M059J (cell line): ENCODE data around the gene THBD. TPM values are rescaled to one million over a fixed set of nuclear protein-coding genes. Genes with fewer than 3 reads are reported as not detected.
A peak's percentile ranks its signal among the peaks of the same experiment; 100 is the strongest.

Source experiments
- DNase-seq: peaks from one replicate; pipeline ENCODE4 v3.0.0-alpha.2; 2012; ENCODE audit warnings: low read depth
- total RNA-seq: library from RNA; depleted of rRNA; stranded (reverse); fragments of >200 nt; shearing (Covaris generic); gene quantifications from 2 replicates; pipeline ENCODE4 v1.2.3, GENCODE V29; 2014

The THBD gene
- total RNA-seq, 1 experiment from 2014 or later = 45.2 TPM

DNA sequence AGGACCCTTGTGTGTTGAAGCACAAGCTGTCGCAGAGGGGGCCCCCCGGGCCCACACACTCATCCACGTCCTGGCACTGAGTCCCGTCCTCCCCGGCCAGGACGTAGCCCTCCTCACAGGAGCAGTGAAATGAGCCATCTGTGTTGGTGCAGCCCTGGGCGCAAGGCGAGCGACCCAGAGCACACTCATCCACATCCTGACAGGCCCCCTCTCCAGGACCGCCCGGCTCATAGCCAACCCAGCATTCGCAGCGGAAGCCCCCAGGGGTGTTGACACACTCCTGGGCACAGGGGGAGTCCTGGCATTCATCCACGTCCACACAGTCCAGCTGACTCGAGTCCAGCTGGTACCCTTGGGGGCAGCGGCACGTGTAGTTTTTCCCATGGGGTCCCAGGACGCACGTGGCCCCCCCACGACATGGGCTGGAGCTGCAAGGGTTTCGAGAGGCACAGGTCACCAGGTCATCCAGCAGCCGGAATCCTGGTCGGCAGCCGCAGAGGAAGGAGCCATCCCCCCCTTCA, 35.4 kb upstream of the THBD start:
- DNase-seq = no peak

DNA sequence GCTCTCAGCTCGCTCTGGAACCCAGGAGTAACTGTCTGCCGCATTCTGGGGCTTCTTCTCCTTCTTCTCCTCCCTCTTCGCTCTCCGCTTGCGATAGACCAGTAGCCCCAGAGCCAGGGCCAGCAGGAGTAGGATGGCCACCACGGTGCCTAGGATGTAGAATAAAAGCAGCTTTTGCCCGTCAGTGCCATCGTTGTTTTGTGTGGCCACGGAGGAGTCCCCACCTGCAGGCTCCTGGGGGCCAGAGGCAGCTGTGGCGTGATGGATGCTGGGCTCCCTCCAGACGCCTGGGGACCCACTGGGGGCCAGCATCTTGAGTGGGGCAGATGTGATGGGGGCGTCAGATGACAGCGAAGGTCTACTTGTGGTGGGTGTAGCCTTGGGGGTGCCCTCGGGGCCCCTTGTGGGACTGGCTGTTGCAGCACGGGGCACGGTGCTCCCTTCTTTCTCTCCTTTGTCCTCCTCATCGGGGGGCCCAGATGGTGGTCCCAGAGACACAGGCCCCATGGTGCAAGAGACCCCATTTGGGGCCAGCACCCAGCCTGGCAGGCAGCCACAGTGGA, 34.9 kb upstream of the THBD start:
- no peak for DNase-seq

DNA sequence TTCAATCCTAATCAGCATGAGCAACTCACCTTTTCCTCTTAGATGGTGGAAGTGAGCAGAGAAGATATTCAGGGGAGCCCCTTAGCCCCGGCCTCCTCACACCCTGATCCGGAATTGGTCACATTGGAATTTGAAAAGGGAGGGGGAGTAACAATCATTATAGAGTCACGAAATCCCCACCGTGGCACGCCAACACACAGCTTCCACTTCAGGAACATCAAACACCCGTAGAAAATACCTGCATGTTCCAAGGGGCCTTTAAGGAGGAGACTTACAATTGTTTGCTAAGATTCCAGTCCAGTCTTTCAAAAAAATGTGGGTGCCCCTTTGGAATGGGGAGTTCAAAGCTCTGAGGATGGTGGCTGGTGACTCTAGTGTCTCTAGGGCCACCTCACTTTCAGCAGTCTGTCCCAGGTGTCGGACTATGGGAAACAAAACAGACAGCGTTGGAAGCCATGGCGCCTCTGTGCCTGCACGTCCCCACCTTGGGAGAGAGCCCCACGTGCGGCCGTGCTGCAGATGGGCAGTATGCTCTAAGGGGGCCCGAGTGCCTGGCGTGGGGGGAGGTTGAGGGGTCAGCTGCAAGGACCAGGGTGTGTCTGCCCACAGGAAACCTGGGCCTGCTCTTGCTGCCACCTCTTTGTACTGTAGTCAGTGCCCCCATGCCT, 34.2 kb upstream of the THBD start:
- DNase-seq = no peak

DNA sequence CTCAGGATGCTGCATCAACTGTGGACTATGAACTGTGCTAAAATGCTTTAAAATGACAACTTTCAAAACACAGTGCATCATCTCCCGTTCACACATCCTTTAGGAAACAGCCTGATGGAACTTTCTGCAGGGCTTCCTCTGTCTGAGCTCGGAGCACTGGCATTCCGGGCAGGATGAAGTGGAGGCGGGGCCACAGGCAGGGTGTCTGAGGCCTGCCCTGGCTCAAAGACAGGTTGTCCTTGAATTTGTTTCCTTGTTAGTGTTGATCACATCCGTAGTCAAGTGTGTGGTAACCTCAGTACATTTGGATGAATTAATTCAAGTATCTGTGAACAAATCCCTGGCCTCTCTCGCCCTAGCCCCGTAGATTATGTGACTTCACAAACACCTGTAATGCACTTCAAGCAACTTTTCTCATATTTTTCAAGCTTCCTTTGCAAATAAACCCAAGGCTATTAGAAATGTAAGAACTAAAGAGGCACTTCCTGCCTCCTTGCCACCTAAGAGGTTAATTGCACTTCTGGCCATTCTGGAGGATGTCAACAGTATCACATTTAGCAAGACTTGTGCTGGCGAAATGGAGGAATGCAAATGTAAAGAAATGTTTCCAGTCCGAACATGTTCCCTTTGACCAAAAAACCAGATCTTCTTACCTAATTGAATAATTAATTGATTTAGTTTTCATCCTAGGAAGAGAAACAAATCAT, 33.5 kb upstream of the THBD start:
- DNase-seq = peak; percentile 23

DNA sequence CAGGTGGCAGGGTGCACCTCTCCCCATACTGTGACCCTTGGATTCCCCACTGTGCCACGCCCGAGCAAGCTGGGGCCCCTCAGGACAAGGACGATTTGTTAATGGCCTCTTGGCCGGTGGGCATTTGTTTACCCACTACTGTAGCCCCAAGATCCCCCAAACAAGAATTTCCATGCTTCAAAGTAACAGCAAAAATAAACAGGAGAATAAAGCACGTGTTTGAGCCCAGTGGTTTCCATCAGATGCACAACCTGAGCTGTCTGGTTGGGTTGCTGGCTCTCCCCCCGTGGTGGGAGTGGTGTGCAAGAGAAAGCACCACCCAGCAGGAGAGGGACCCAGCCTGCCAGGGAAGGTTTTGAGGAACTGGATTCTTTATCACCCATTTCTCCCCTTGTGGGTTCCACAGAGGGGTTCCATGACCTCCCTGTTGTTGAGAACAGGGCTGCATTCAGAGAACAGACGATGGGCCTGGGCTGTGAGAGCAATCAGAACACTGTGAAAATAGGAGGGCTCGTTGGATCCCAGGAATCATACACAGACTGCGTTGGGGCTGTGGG, 31.9 kb upstream of the THBD start:
- DNase-seq = no peak

DNA sequence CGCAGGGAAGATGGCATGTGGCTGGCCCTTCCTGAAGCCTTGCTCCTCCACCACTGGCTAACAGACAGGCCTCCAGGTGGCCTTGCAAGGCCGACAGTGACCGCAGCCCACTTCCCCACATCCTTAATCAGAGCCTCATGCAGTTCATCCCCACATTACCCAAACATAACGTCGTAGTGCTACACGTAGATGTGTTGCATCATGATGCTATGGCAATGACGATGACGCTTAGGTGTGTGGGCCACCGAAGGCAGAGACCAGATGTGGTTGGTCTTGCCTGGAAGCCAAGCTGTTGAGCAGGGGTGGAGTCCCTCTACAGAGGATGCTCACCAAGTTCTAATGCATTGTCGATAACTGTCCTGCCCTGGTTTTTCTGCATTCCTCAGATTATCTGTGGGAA, 31.0 kb upstream of the THBD start:
- DNase-seq = no peak

DNA sequence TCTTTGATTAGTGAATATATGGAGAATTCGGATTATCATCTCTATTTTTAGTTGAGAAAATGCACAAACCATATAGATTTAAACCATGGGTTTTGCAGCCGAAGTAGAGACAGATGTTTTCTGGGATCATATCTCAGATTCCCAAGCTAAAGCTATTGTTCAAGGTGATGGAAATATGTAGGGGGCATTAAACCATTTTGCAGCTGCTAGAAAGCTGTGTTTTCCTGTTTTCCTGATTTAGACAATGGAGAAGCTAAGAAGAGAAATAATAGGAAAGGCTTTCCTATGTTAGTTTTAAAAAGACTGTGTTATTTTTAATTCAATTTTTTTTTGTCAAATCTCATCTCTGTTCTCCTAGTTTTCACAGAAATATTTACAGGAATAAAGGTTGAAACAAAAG, 30.5 kb upstream of the THBD start:
- no peak for DNase-seq

DNA sequence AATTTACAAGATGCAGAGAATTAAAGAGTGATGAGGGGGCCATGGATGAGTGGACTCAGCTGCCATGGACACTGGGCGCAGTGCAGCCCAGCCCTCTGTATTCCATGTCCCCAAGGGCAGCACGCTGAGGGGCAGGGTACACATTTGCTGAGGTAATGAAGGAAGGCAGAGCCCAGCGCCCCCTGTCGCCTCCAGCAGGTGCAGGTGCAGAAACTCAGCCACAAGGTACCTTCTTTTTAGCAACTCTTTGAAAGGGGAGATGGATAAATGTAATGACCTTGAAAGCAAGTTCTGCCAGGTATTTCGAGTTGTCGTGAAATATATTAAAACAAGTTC, 29.5 kb upstream of the THBD start:
- DNase-seq = no peak

DNA sequence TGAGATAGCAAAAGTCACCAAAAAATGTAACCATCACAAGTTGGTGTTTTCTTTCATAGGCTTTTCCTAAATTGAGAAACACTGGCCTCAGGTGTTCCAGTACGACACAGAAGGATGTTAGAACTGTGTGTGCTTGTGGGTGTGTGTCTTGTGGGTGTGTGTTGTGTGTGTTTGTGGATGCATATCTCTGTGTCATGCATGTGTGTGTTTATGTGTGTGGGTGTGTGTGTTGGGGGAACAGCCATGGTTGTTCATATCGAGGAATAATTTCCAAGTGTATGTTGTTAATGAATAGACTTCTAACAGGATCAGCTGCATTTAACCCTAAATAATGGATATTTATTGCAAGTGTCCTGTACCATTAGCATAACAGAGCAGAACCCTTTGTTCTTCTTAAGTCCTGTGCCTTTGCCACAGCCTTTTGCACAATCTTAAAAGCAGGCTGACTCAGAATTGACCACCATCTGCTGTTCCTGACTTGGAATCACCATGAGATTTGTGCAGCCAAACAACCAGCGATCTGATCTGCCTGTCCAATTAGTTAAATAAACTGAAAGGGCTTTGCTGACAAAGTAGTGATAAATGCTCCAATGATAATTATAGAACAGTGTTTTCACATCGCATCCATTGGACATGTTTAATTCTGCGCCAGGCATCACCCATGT, 29.0 kb upstream of the THBD start:
- peak; percentile 59 for DNase-seq

DNA sequence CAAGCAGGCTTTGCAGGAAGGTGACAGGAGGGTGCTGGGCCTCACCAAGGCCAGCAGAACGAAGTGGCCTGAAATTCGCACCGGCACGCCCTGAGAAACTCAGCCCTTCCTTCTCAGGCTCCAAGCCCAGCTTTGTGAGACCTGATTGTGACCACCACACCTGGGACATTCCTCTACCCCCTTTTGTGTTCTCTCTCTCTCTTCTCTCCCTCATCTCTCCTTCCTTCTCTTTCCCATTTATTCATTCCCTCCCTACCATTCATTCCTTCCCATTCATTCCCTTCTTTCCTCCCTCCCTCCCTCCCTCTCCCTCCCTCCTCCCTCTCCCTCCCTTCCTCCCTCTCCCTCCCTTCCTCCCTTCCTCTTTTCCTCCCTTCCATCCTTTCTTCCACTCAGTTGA, 27.8 kb upstream of the THBD start:
- DNase-seq = no peak

DNA sequence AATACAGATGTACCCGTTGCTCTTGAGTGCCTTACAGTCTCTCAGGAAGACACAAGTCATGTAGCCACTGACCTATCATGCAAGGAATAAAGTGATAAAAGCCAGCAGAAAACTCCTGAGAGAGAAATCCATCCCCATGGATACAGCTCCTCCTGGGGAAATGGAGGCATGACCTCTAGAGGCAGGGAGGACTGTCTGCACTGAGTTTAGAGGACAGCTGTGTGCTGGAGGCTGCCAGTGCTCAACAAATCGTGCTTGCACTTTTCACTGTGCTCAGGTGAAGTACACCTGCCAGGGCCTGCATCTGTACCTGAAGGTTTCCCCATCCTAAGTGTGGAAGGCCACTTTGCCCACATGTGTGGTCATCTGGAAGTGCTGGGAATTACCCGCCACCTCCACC, 24.6 kb upstream of the THBD start:
- no peak for DNase-seq

DNA sequence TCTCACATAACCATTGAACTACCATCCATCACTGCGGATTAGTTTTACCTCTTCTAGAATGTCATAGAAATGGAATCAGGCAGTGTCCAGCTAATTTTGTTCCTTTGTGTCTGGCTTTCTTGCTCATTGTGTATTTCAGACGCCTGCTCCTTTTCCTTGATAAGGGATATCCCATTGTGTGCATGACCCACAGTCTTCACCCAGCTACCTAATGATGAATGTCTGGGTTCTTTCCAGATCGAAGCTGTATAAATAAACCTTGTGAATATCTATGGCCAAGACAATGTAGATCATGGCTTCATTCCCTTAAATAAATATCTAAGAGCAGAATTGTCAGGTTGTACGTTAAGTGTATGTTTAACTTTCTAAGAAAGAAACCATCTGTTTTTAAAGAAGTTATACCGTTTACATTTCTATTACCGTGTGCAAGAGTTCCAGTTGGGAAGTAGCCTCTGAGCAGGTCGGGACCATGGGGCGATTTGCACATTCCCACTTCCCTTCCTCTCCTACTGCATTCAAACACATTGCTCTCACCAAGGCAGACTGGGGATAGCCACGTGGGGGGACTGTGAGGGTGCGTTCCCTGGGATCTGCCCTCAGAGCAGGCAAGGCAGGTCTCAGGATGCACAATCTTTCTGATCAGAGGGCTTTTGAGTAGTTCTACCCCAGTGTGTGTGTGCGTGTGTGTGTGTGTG, 23.6 kb upstream of the THBD start:
- no peak for DNase-seq

DNA sequence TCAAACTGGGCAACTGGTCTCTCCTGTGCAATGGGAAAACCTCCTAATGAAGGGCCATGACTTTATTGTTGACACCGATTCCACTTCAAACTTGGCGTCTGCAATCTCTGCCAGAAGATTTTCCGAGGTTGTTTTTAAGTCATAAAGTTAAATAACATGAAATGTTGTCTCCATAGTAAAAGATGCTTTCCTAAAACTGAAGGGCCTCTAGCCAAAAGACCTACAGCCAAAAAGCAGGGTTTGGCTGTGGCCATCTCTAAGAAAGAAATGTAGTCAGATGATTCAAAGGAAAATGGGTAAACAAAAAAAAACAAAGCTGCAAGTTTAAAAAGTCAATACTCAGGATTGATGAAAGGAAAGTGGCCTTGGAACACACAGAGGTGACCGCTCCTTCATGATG, 22.5 kb upstream of the THBD start:
- DNase-seq = no peak

DNA sequence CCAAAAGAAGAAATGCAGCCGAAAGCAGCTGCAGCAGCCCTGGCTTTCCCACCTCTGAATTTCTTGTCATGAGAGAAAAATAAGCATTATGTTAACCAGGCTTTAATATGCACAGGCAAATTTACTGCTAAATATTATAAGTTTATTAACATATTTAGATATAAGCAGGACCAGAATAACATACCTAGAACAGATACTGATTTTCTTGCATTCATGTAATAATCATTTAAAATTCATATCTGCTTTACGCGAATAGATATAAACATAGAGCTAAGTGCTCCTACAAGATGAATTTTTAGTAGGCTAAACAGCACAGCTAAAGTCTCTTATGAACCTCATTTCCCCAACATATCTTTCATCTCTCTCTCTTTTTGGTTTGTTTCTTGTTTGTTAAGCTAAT, 21.9 kb upstream of the THBD start:
- DNase-seq = no peak

DNA sequence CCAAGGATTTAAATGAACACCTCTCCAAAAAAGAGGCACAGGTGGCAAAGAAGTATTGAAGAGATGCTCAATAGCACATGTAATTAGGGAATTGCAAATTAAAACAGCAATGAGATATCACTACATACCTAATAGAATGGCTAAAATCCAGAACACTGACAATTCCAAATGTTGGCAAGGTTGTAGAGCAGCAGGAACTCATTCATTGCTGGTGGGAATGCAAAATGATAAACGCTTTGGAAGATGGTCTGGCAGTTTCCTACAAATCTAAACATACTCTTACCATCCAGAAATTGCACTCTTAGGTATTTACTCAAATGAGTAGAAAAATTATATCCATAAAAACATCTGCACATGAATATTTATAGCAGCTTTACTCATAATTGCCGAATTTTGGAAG, 19.6 kb upstream of the THBD start:
- no peak for DNase-seq

DNA sequence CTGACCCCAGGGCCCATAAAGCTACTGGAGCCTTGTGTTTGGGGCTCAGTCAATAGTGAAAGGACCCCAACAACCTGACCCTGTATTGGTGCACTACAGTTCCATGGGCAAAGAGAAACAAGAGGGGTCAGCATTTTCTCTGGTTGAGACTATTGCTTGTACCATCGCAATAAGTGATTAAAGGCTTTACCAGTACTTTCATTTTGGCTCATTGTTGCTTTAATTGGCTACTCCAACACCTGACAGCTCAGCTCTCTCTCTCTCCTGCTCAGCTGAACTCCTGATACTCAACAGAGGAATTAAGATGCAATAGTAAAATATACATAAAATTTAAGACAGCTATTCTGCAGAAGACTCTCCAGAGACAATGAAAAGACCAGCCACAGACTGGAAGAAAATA, 18.8 kb upstream of the THBD start:
- DNase-seq = no peak

DNA sequence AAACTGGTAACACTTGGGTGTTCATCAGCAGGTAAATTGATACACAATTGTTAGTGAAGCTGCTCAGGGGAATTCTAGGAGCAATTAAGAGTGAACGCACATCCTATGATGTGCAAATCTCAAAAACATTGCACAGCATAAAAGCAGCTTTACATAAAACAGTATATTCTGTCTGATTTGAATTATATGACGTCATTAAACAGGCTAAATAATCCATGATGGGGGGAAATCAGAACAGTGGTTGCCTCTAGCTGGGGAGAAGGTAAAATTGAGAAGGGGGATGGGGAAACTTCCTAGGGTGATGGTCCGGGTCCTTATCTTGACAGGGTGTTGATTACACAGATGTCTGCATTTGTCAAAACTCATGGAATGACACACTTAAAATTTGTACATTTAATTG, 17.3 kb upstream of the THBD start:
- DNase-seq = no peak

DNA sequence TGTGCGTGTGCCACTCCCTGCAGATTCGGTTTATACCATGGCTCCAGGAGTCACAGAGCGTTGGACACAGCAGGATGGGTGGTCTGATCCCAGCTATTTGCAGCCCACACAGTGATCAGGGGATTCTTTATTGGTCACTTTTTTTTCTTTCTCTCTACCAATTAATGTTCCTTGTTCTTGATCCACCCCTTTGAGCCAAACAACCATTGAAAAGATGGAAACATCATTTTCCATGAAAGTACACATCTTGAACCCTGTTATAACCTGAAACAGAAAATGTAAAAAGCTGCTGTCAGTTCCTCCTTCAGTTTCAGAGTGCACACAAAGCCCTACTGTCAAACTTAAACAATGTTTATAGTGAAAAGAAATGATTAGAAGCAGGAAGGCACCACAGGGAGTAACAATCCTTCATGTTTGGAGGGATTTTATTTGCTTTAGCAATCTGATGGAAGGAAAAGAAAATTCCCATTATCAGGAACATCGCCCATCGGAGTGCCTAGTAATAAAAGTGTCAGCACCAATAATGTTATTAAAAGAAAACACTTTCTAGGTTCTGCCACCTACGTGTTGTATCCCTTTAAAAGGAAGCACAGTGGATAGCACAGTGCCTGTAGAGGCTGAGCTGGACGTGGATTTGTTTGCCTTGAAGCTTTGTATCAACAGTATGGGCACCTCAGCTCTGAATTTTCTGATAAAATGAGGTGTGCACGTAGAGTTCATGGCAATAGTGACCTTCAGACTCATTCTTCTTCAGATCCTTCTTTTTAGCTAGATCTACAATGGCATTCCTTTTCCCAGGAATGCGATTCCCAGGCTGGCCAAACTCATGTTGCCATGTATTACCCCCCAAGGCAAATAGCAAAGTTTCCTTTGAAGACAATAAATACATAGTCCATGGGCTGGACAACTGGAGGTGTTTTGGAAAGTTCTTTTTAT, 16.1 kb upstream of the THBD start:
- DNase-seq = no peak

DNA sequence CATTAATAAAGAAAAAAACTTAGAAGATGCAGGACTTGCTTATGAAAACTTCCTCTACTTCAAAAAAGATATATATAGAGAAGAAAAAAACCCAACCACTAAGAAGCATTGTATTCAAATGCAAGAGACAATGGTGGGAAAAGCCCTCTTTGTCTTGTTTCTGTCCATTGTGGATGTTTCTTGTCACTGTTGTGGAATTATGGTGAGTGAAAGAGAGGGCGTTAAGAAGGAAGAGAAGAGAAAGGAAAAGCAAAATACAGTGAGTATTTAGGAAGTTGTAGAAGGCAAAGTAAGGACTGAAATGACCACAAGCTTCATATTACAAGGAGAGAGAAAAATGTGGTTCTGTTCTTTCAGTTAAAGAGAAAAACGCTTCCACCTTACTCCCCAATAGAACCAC, 14.1 kb upstream of the THBD start:
- DNase-seq = no peak

DNA sequence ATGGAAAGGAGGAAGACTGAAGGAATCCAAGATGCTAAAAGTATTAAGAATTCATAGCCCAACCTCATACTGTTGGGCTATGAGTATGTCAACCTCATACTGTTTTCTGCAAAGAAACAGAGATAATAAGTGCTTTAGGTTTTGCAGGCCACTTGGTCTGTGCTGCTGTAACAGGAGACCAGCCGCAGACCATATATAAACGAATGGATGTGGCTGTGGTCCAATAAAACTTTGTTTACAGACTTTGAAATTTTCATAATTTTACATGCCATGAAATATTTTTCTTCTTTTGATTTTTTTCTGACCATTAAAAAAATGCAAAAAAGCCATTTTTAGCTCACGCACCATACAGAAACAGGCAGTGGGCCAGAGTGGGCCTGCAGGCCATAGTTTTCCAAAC, 13.7 kb upstream of the THBD start:
- DNase-seq = no peak

DNA sequence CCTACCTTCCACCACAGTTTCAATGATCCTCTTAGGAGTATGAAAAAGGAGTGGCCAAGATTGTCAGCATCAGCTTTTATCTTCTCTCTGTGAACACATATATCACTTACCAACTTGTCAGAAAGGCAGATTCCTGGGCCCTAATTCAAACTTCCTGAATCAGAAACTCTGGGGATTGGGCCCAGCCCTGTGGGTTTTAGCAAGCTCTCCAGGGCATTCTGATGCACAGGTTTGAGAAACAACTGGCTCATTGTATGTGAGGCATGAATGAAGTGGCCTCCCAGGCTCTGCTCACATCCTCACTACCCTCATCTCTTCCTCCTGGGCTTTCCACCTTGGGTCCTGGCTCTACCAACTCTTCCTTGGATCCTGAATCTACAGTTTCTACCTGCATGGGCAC, 13.2 kb upstream of the THBD start:
- no peak for DNase-seq
